OCI-LY1 (cell line): ENCODE data around the gene SV2B.

Experiments
- CTCF ChIP-seq: fragments of 200-600 bp; sonication (generic), shearing (Covaris generic); IDR thresholded peaks from 2 replicates; pipeline ENCODE4 v1.5.1; 2017; ENCODE audit warnings: mild to moderate bottlenecking, antibody characterized with exemption, low read length, moderate library complexity, mixed read lengths
- EZH2 ChIP-seq: fragments of 200-600 bp; sonication (generic), shearing (Covaris generic); IDR thresholded peaks from 2 replicates; pipeline ENCODE4 v1.8.0; 2017; ENCODE audit warnings: borderline replicate concordance, mixed run types, mild to moderate bottlenecking, antibody characterized with exemption, low read length, moderate library complexity, mixed read lengths

- TF ChIP-seq CTCF = no peak
- no peak for TF ChIP-seq EZH2
Measured at GRCh38 chr15:91067036-91067435, 33.0 kb upstream of the SV2B start.
